SK-N-MC (cell line): Measurements from ENCODE around the gene ZCCHC24.
A peak's percentile ranks its signal among the peaks of the same experiment; 100 is the strongest.

Source experiments
- DNase-seq: peaks from one replicate; pipeline ENCODE4 v3.0.0-alpha.2; 2011; ENCODE audit warnings: low read depth, low spot score
- H3K27ac ChIP-seq: fragments of 200-600 bp; sonication (generic); 2 replicates; pipeline ENCODE4 v1.5.1; 2016; ENCODE audit warnings: mixed run types
- H3K36me3 ChIP-seq: fragments of 200-600 bp; sonication (generic); 2 replicates; pipeline ENCODE4 v1.6.1; 2017; ENCODE audit warnings: antibody characterized with exemption, low read length, mixed read lengths; ENCODE audit not compliant: insufficient read depth
- H3K4me3 ChIP-seq: fragments of 200-600 bp; sonication (generic); 2 replicates; pipeline ENCODE4 v1.5.1; 2016
- H3K9ac ChIP-seq: fragments of 200-600 bp; sonication (generic); 2 replicates; pipeline ENCODE4 v1.8.0; 2017; ENCODE audit warnings: mixed run types, mixed read lengths; ENCODE audit not compliant: insufficient read length
- H3K9me3 ChIP-seq: fragments of 200-600 bp; sonication (generic); 2 replicates; pipeline ENCODE4 v1.6.1; 2017; ENCODE audit warnings: low read depth, mild to moderate bottlenecking, antibody characterized with exemption, low read length, moderate library complexity, mixed read lengths
- EZH2 ChIP-seq: fragments of 200-600 bp; sonication (generic); IDR thresholded peaks from one replicate; pipeline ENCODE4 v1.6.1; 2017; ENCODE audit warnings: antibody characterized with exemption
- FOXP2 ChIP-seq: optimal IDR thresholded peaks from 2 replicates; pipeline ENCODE3; 2011; ENCODE audit warnings: mild to moderate bottlenecking, moderate library complexity; ENCODE audit not compliant: insufficient read depth; ENCODE audit errors: extremely low read length, control extremely low read depth
- POLR2AphosphoS5 ChIP-seq: IDR thresholded peaks from 2 replicates; pipeline ENCODE4 v1.6.1; 2012; ENCODE audit warnings: mild to moderate bottlenecking, low read depth, low read length, borderline replicate concordance

Gene ZCCHC24

GRCh38 chr10:79398642-79399041 lies 46.8 kb downstream of the ZCCHC24 start:
- no peak overlapping the region for H3K9ac ChIP-seq
- peak overlapping the region; percentile 93; the same call in 1 of the 2 replicates for H3K27ac ChIP-seq

GRCh38 chr10:79397575-79398303 lies 47.7 kb downstream of the ZCCHC24 start:
- no peaks in the 10 kb centered on the region for H3K9me3 ChIP-seq
- no peaks in the 10 kb centered on the region for H3K36me3 ChIP-seq
- no peak overlapping the region for H3K4me3 ChIP-seq
- H3K27ac ChIP-seq = no peak overlapping the region
- no peak overlapping the region for H3K9ac ChIP-seq
- no peak for DNase-seq
- no peak for TF ChIP-seq POLR2AphosphoS5
- TF ChIP-seq EZH2 = no peak
- no peak for TF ChIP-seq FOXP2

More at GRCh38 chr10:79398642-79399041, 46.8 kb downstream of the ZCCHC24 start:
- Histone ChIP-seq H3K9me3 (no peaks in the 10 kb centered on the region), H3K4me3 (no peak overlapping the region), H3K36me3 (no peaks in the 10 kb centered on the region)
- no peak for DNase-seq
- TF ChIP-seq FOXP2 (no peak), EZH2 (no peak), POLR2AphosphoS5 (no peak)

- TF ChIP-seq POLR2AphosphoS5 = no peak
- no peak for TF ChIP-seq EZH2
- no peak for TF ChIP-seq FOXP2
- Histone ChIP-seq H3K4me3 (no peak overlapping the region), H3K36me3 (no peaks in the 10 kb centered on the region), H3K27ac (no peak overlapping the region), H3K9me3 (no peaks in the 10 kb centered on the region), H3K9ac (no peak overlapping the region)
- DNase-seq = no peak
Observed at GRCh38 chr10:79397051-79397450, 48.4 kb downstream of the ZCCHC24 start.

GRCh38 chr10:79396520-79396919 lies 48.9 kb downstream of the ZCCHC24 start:
- Histone ChIP-seq H3K27ac (no peak overlapping the region), H3K9ac (no peak overlapping the region), H3K36me3 (no peaks in the 10 kb centered on the region), H3K9me3 (no peaks in the 10 kb centered on the region), H3K4me3 (no peak overlapping the region)
- DNase-seq = no peak
- no peak for TF ChIP-seq EZH2
- no peak for TF ChIP-seq FOXP2
- no peak for TF ChIP-seq POLR2AphosphoS5

- Histone ChIP-seq H3K36me3 (no peaks in the 10 kb centered on the region), H3K9me3 (no peaks in the 10 kb centered on the region), H3K9ac (no peak overlapping the region), H3K27ac (no peak overlapping the region), H3K4me3 (no peak overlapping the region)
- no peak for TF ChIP-seq FOXP2
- TF ChIP-seq POLR2AphosphoS5 = no peak
- no peak for TF ChIP-seq EZH2
- DNase-seq = no peak
Observed at GRCh38 chr10:79394664-79395063, 50.8 kb downstream of the ZCCHC24 start.

GRCh38 chr10:79393924-79394610 lies 51.4 kb downstream of the ZCCHC24 start:
- H3K9me3 ChIP-seq = no peaks in the 10 kb centered on the region
- no peak overlapping the region for H3K4me3 ChIP-seq
- TF ChIP-seq EZH2 (no peak), FOXP2 (no peak)
- no peaks in the 10 kb centered on the region for H3K36me3 ChIP-seq
- DNase-seq = no peak
- no peak overlapping the region for H3K9ac ChIP-seq
- H3K27ac ChIP-seq = no peak overlapping the region

GRCh38 chr10:79393221-79393923 lies 52.1 kb downstream of the ZCCHC24 start:
- Histone ChIP-seq H3K9ac (no peak overlapping the region), H3K36me3 (no peaks in the 10 kb centered on the region), H3K27ac (no peak overlapping the region), H3K4me3 (no peak overlapping the region), H3K9me3 (no peaks in the 10 kb centered on the region)
- no peak for DNase-seq
- TF ChIP-seq POLR2AphosphoS5 = no peak
- no peak for TF ChIP-seq FOXP2
- TF ChIP-seq EZH2 = no peak

GRCh38 chr10:79392506-79393176 lies 52.8 kb downstream of the ZCCHC24 start:
- Histone ChIP-seq H3K4me3 (no peak overlapping the region), H3K27ac (no peak overlapping the region), H3K36me3 (no peaks in the 10 kb centered on the region), H3K9me3 (no peaks in the 10 kb centered on the region), H3K9ac (no peak overlapping the region)
- no peak for DNase-seq
- TF ChIP-seq EZH2 = no peak
- TF ChIP-seq POLR2AphosphoS5 = no peak
- no peak for TF ChIP-seq FOXP2
